OCI-LY1 (cell line): ENCODE measurements around the gene CDK16.

ENCODE experiments used
- CTCF ChIP-seq: fragments of 200-600 bp; sonication (generic), shearing (Covaris generic); IDR thresholded peaks from 2 replicates; pipeline ENCODE4 v1.5.1; 2017; ENCODE audit warnings: mild to moderate bottlenecking, antibody characterized with exemption, low read length, moderate library complexity, mixed read lengths
- EZH2 ChIP-seq: fragments of 200-600 bp; sonication (generic), shearing (Covaris generic); IDR thresholded peaks from 2 replicates; pipeline ENCODE4 v1.8.0; 2017; ENCODE audit warnings: borderline replicate concordance, mixed run types, mild to moderate bottlenecking, antibody characterized with exemption, low read length, moderate library complexity, mixed read lengths

GRCh38 chrX:47223476-47224250 lies 5.2 kb downstream of the CDK16 start:
- no peak for TF ChIP-seq CTCF
- no peak for TF ChIP-seq EZH2
